HG03457 (cell line): ENCODE results near the gene LRRC59.
"Not testable (repeated sequence)": the region's sequence is repeated elsewhere in the genome, so short reads cannot be mapped to it uniquely, and the experiment has no call there.

Source experiments
- ATAC-seq: cut with Tn5 transposase; IDR thresholded peaks from one replicate; pipeline ENCODE4 v1.9.1; 2021; ENCODE audit warnings: moderate number of reproducible peaks; ENCODE audit not compliant: unreplicated experiment

LRRC59 gene

GRCh38 chr17:50397111-50397918, at the start of gene LRRC59:
Gene LRRC59 (minus strand): TSS chr17:50397523. CDS start chr17:50397317, 206 bp downstream.
- ATAC-seq = peak; percentile 79

GRCh38 chr17:50445730-50446325, 48.5 kb upstream of the LRRC59 start:
- ATAC-seq = no peak

GRCh38 chr17:50444841-50445715, 47.8 kb upstream of the LRRC59 start:
- no peak for ATAC-seq

GRCh38 chr17:50443505-50443974, 46.2 kb upstream of the LRRC59 start:
- no peak for ATAC-seq

GRCh38 chr17:50440838-50441829, 43.8 kb upstream of the LRRC59 start:
- ATAC-seq = no peak

GRCh38 chr17:50440172-50440837, 43.0 kb upstream of the LRRC59 start:
- ATAC-seq = no peak

GRCh38 chr17:50439008-50439407, 41.7 kb upstream of the LRRC59 start:
- no peak for ATAC-seq

- ATAC-seq = no peak
Observed at GRCh38 chr17:50437409-50437808, 40.1 kb upstream of the LRRC59 start.

- ATAC-seq = no peak
Observed at GRCh38 chr17:50432125-50432762, 34.9 kb upstream of the LRRC59 start.

GRCh38 chr17:50430821-50431618, 33.7 kb upstream of the LRRC59 start:
- ATAC-seq = no peak

GRCh38 chr17:50429793-50430192, 32.5 kb upstream of the LRRC59 start:
- ATAC-seq = no peak

- ATAC-seq = no peak
Observed at GRCh38 chr17:50428831-50429424, 31.6 kb upstream of the LRRC59 start.

GRCh38 chr17:50428126-50428525, 30.8 kb upstream of the LRRC59 start:
- not testable (repeated sequence) for ATAC-seq

- no peak for ATAC-seq
Observed at GRCh38 chr17:50426814-50427787, 29.8 kb upstream of the LRRC59 start.

GRCh38 chr17:50426472-50426782, 29.1 kb upstream of the LRRC59 start:
- ATAC-seq = no peak

GRCh38 chr17:50425682-50426471, 28.6 kb upstream of the LRRC59 start, which contains the start of gene ACSF2:
Gene ACSF2 (plus strand): TSS chr17:50426218. CDS start chr17:50426262, 44 bp downstream.
- no peak for ATAC-seq
